PC-9 (cell line): ENCODE data around the gene SLC25A26. TPM values are rescaled to one million over a fixed set of nuclear protein-coding genes. Genes with fewer than 3 reads are reported as not detected.

Experiments used
- BruUV-seq: library from RNA; stranded (reverse); fragments of 400-500 nt; replicated peaks from 2 replicates; lab custom pipeline; 2021; lab: Mats Ljungman, UMichigan
- CTCF ChIA-PET: fragments of 300-600 bp; sonication (Branson Sonifier 250); formaldehyde crosslinking; loops from one replicate; lab custom pipeline; 2022; ENCODE audit warnings: antibody characterized with exemption; lab: Charles Lee
- POLR2A ChIA-PET: fragments of 300-600 bp; sonication (Branson Sonifier 250); formaldehyde crosslinking; loops from one replicate; lab custom pipeline; 2022; ENCODE audit warnings: antibody characterized with exemption; ENCODE audit not compliant: unreplicated experiment; lab: Charles Lee
- DNase-seq, 2 experiments: peaks; one replicate each; pipeline versions ENCODE4 v3.0.0 to v3.0.0-alpha.2; 2015 to 2022; ENCODE audit warnings: mixed read lengths in 1 of 2
- H2AFZ ChIP-seq: fragments of 200-600 bp; sonication (generic); 2 replicates; pipeline ENCODE4 v1.8.1; 2017; ENCODE audit warnings: antibody characterized with exemption
- H3F3A ChIP-seq: fragments of 200-600 bp; sonication (generic); 2 replicates; pipeline ENCODE4 v1.8.1; 2017; ENCODE audit warnings: antibody characterized with exemption, mild to moderate bottlenecking, low read depth; ENCODE audit not compliant: insufficient read depth
- H3K27ac ChIP-seq: fragments of 200-600 bp; sonication (generic); 2 replicates; pipeline ENCODE4 v1.6.1; 2016; ENCODE audit warnings: mixed run types
- H3K27me3 ChIP-seq: fragments of 200-600 bp; sonication (generic); 2 replicates; pipeline ENCODE4 v1.6.1; 2016; ENCODE audit warnings: low read depth, mixed run types; ENCODE audit not compliant: insufficient read depth
- H3K36me3 ChIP-seq: fragments of 200-600 bp; sonication (generic); 2 replicates; pipeline ENCODE4 v1.6.1; 2016; ENCODE audit warnings: low read depth, mixed run types
- H3K4me1 ChIP-seq: fragments of 200-600 bp; sonication (generic); replicated peaks from 2 replicates; pipeline ENCODE4 v1.6.1; 2016; ENCODE audit warnings: mixed run types; ENCODE audit not compliant: insufficient read depth
- H3K4me2 ChIP-seq: fragments of 200-600 bp; sonication (generic); 2 replicates; pipeline ENCODE4 v1.6.1; 2017; ENCODE audit warnings: mixed run types
- H3K4me3 ChIP-seq: fragments of 200-600 bp; sonication (generic); 2 replicates; pipeline ENCODE4 v1.6.1; 2016; ENCODE audit warnings: mixed run types
- H3K79me2 ChIP-seq: fragments of 200-600 bp; sonication (generic); 2 replicates; pipeline ENCODE4 v1.6.1; 2017; ENCODE audit warnings: low read depth, mixed run types
- H3K9me2 ChIP-seq: fragments of 200-600 bp; sonication (generic); 2 replicates; pipeline ENCODE4 v1.8.1; 2017; ENCODE audit warnings: mild to moderate bottlenecking; ENCODE audit not compliant: insufficient read depth
- H3K9me3 ChIP-seq: fragments of 200-600 bp; sonication (generic); 2 replicates; pipeline ENCODE4 v1.8.1; 2016; ENCODE audit warnings: low read depth; ENCODE audit not compliant: insufficient read depth
- H4K20me1 ChIP-seq: fragments of 200-600 bp; sonication (generic); 2 replicates; pipeline ENCODE4 v1.8.1; 2017; ENCODE audit not compliant: insufficient read depth
- EZH2 ChIP-seq: fragments of 200-600 bp; sonication (generic); IDR thresholded peaks from 2 replicates; pipeline ENCODE4 v1.8.0; 2017; ENCODE audit warnings: antibody characterized with exemption, low read depth
- intact Hi-C: fragments of 100-400 bp; cut with micrococcal nuclease; formaldehyde crosslinking; loops from one replicate; pipeline ENCODE4 v1.10.0; 2022; ENCODE audit not compliant: unreplicated experiment
- total RNA-seq: library from RNA; stranded (reverse); gene quantifications from 2 replicates; pipeline ENCODE4 v1.2.3, GENCODE V29; 2021
- TF ChIP-seq, protein P1 (sequence below): fragments of 200-600 bp; sonication (generic); conservative IDR thresholded peaks from 2 replicates; pipeline ENCODE4 v1.6.1; 2017; ENCODE audit warnings: mixed run types, antibody characterized with exemption, mild to moderate bottlenecking, moderate library complexity

The SLC25A26 gene
- total RNA-seq, 1 experiment from 2014 or later = 20.8 TPM

DNA sequence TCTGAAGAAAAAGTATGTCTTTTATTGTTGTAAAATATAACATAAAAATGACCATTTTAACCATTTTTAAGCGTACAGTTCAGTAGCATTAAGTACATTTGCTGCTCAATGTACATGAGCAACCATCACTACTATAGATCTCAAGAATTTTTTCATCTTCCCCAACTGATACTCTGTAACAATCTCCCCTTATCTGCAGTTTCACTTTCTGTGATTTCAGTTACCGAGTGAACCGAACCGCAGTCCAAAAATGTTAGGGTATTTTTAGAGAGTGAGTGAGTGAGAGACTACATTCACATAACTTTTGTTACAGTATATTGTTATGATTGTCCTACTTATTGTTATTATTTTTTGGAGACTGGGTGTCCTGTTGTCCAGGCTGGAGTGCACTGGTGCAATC, 9.0 kb upstream of the SLC25A26 start:
- TF ChIP-seq, protein P1, sequence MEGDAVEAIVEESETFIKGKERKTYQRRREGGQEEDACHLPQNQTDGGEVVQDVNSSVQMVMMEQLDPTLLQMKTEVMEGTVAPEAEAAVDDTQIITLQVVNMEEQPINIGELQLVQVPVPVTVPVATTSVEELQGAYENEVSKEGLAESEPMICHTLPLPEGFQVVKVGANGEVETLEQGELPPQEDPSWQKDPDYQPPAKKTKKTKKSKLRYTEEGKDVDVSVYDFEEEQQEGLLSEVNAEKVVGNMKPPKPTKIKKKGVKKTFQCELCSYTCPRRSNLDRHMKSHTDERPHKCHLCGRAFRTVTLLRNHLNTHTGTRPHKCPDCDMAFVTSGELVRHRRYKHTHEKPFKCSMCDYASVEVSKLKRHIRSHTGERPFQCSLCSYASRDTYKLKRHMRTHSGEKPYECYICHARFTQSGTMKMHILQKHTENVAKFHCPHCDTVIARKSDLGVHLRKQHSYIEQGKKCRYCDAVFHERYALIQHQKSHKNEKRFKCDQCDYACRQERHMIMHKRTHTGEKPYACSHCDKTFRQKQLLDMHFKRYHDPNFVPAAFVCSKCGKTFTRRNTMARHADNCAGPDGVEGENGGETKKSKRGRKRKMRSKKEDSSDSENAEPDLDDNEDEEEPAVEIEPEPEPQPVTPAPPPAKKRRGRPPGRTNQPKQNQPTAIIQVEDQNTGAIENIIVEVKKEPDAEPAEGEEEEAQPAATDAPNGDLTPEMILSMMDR = no peak
- TF ChIP-seq EZH2 = no peak
- H3K27me3 ChIP-seq = no peaks in the 10 kb centered on the region
- no peak overlapping the region for H3K27ac ChIP-seq
- no peaks in the 10 kb centered on the region for H3K36me3 ChIP-seq
- CTCF ChIA-PET = no interaction called here
- POLR2A ChIA-PET = no interaction called here
- DNase-seq = no peak
- no peaks in the 10 kb centered on the region for H3F3A ChIP-seq
- no TSS peak for BruUV-seq
- H3K9me2 ChIP-seq = no peaks in the 10 kb centered on the region
- no peaks in the 10 kb centered on the region for H4K20me1 ChIP-seq
- no peak overlapping the region for H2AFZ ChIP-seq
- no peak overlapping the region for H3K4me3 ChIP-seq
- intact Hi-C loops = no loop called here
- no peak overlapping the region for H3K4me2 ChIP-seq
- H3K4me1 ChIP-seq = no peaks in the 10 kb centered on the region
- no peaks in the 10 kb centered on the region for H3K9me3 ChIP-seq
- no peaks in the 10 kb centered on the region for H3K79me2 ChIP-seq

DNA sequence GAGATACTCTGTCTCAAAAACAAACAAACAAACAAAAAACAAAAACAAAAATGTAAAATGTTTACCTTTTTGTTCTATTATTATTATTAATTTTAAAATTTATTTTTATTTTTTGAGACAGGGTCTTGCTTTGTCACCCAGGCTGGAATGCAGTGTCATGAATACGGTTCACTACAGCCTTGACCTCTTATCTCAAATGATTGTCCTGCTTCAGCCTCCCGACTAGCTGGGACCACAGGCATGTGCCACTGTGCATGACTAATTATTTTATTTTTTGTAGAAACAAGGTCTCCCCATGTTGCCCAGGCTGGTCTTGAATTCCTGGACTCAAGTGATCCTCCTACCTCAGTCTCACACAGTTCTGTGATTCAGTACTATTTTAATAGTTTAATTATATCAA, 5.7 kb upstream of the SLC25A26 start:
- Histone ChIP-seq H3K9me2 (no peaks in the 10 kb centered on the region), H3F3A (peaks cover 4% of the 10 kb centered on the region; the same call in 1 of the 2 replicates), H3K4me2 (no peak overlapping the region), H3K27ac (no peak overlapping the region), H3K27me3 (no peaks in the 10 kb centered on the region), H4K20me1 (no peaks in the 10 kb centered on the region), H2AFZ (no peak overlapping the region), H3K4me1 (no peaks in the 10 kb centered on the region), H3K4me3 (no peak overlapping the region), H3K9me3 (no peaks in the 10 kb centered on the region), H3K36me3 (no peaks in the 10 kb centered on the region), H3K79me2 (no peaks in the 10 kb centered on the region)
- ChIA-PET CTCF (no interaction called here), POLR2A (no interaction called here)
- DNase-seq = no peak
- TF ChIP-seq, protein P1 = no peak
- TF ChIP-seq EZH2 = no peak
- intact Hi-C loops = no loop called here
- BruUV-seq = no TSS peak

DNA sequence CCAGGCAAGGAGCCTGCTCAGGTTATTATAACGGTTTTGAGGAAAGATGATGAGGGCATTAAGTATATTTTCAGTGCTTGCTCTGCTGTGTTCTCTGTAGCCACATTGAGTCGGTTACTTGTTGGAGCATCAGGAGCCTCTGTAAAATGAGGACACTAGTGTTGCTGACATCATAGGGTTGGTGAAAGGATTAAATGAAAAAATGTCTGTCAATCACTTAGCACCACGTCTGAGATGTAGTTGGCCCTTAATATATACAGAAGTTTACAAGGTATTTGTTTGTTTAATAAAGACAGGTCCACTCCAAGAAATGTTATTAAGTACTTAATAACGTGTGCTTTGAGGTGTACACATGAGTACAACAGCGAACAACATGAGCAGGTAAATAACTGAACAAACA, 735 bp upstream of the SLC25A26 start:
- Histone ChIP-seq H3K9me3 (no peaks in the 10 kb centered on the region), H2AFZ (peak overlapping the region; percentile 87), H3K27me3 (no peaks in the 10 kb centered on the region), H4K20me1 (no peaks in the 10 kb centered on the region), H3K4me2 (peak overlapping the region; percentile 99), H3K4me3 (peak overlapping the region; percentile 87), H3K4me1 (peaks cover 9% of the 10 kb centered on the region; the same call in 1 of the 2 replicates), H3K36me3 (no peaks in the 10 kb centered on the region), H3K27ac (no peak overlapping the region), H3K79me2 (peaks cover 13% of the 10 kb centered on the region), H3K9me2 (no peaks in the 10 kb centered on the region), H3F3A (peaks cover 6% of the 10 kb centered on the region; the same call in 1 of the 2 replicates)
- no peak for DNase-seq
- CTCF ChIA-PET = no interaction called here
- no TSS peak for BruUV-seq
- TF ChIP-seq, protein P1 = no peak
- TF ChIP-seq EZH2 = no peak
- intact Hi-C loops = loop anchor here (2.0 kb wide), 1 partner anchor 1531 kb away; no protein-coding TSS in a partner anchor
- POLR2A ChIA-PET = interaction anchor here (0.6 kb wide), 2 partner anchors 172 to 1532 kb away, joined by 3 to 6 read pairs; partner anchors contain the start of gene ADAMTS9
